DOHH2 (cell line): Measurements from ENCODE around the gene ACTL7A.

Experiments used
- EZH2phosphoT487 ChIP-seq: fragments of 200-600 bp; sonication (generic); IDR thresholded peaks from 2 replicates; pipeline ENCODE4 v1.6.1; 2017; ENCODE audit warnings: borderline replicate concordance, mild to moderate bottlenecking, antibody characterized with exemption, low read length, moderate library complexity, mixed read lengths
- TF ChIP-seq, protein P1 (sequence below): fragments of 200-600 bp; sonication (generic); IDR thresholded peaks from one replicate; pipeline ENCODE4 v1.5.1; 2014; ENCODE audit warnings: antibody characterized with exemption, mild to moderate bottlenecking, low read depth, low read length; ENCODE audit not compliant: poor library complexity, severe bottlenecking

DNA sequence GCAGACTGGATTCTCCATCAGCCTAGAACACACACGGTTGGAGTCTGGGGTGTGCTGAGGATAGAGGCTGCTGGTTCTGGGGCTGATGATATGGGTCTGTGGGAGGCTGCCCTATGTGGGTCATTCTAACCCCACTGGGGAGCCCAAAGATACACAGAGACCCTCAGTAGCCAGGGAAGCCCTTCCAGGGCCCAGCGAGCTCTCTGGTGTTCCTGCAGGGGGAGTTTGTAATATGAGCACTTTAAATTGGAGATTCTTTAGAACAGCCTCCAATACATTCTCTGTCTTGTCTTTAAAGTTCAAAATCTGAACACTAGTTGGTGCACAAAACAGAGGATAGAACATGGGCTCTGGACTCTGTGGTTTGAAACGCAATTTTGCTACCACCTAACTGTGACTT is 2.4 kb downstream of the ACTL7A start:
- TF ChIP-seq, protein P1, sequence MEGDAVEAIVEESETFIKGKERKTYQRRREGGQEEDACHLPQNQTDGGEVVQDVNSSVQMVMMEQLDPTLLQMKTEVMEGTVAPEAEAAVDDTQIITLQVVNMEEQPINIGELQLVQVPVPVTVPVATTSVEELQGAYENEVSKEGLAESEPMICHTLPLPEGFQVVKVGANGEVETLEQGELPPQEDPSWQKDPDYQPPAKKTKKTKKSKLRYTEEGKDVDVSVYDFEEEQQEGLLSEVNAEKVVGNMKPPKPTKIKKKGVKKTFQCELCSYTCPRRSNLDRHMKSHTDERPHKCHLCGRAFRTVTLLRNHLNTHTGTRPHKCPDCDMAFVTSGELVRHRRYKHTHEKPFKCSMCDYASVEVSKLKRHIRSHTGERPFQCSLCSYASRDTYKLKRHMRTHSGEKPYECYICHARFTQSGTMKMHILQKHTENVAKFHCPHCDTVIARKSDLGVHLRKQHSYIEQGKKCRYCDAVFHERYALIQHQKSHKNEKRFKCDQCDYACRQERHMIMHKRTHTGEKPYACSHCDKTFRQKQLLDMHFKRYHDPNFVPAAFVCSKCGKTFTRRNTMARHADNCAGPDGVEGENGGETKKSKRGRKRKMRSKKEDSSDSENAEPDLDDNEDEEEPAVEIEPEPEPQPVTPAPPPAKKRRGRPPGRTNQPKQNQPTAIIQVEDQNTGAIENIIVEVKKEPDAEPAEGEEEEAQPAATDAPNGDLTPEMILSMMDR: no peak
- TF ChIP-seq EZH2phosphoT487: no peak
